Left ventricle myocardium inferior (tissue), 1 donor: ENCODE data around the gene GFRA1. TPM values are rescaled to one million over a fixed set of nuclear protein-coding genes. Genes with fewer than 3 reads are reported as not detected.

Source experiments
- DNase-seq: peaks from one replicate; pipeline ENCODE4 v3.0.0-alpha.2; 2020
- H3K27ac ChIP-seq: fragments of 200-600 bp; replicated peaks from 2 replicates; pipeline ENCODE4 v1.8.0; 2021
- H3K27me3 ChIP-seq: fragments of 200-600 bp; 2 replicates; pipeline ENCODE4 v1.8.0; 2021; ENCODE audit warnings: low read depth
- H3K36me3 ChIP-seq: fragments of 200-600 bp; 2 replicates; pipeline ENCODE4 v1.8.0; 2021
- H3K4me1 ChIP-seq: fragments of 200-600 bp; 2 replicates; pipeline ENCODE4 v1.8.0; 2021
- H3K4me3 ChIP-seq: fragments of 200-600 bp; 2 replicates; pipeline ENCODE4 v1.8.0; 2021; ENCODE audit warnings: mild to moderate bottlenecking, moderate library complexity
- H3K9me3 ChIP-seq: fragments of 200-600 bp; replicated peaks from 2 replicates; pipeline ENCODE4 v1.8.0; 2021
- CTCF ChIP-seq: fragments of 200-600 bp; IDR thresholded peaks from 2 replicates; pipeline ENCODE4 v1.8.0; 2021; ENCODE audit warnings: antibody characterized with exemption, mild to moderate bottlenecking, borderline replicate concordance
- intact Hi-C: fragments of 100-400 bp; cut with micrococcal nuclease; formaldehyde crosslinking; loops from one replicate; pipeline ENCODE4 v1.11.0; 2022
- total RNA-seq: library from RNA; stranded (reverse); fragmentation: NEBNext Ultra II Directional; extraction: Animal tissue kit (Norgen Biotek cat#: 25700); gene quantifications from one replicate; pipeline ENCODE4 v1.2.1, GENCODE V29; 2021
- donor health status: DM: no; HTN: yes; CAD: no; lungs with severe emphysema.

Gene GFRA1
- total RNA-seq, 1 donor from 2014 or later = 5.1 TPM

GRCh38 chr10:116163333-116164131, 109.5 kb downstream of the GFRA1 start:
- DNase-seq = no peak
- H3K4me3 ChIP-seq = no peak overlapping the region
- no peaks in the 10 kb centered on the region for H3K27me3 ChIP-seq
- no peak overlapping the region for H3K27ac ChIP-seq
- no peaks in the 10 kb centered on the region for H3K4me1 ChIP-seq
- H3K9me3 ChIP-seq = no peaks in the 10 kb centered on the region
- TF ChIP-seq CTCF = no peak
- intact Hi-C loops = no loop called here
- H3K36me3 ChIP-seq = no peaks in the 10 kb centered on the region

DNA sequence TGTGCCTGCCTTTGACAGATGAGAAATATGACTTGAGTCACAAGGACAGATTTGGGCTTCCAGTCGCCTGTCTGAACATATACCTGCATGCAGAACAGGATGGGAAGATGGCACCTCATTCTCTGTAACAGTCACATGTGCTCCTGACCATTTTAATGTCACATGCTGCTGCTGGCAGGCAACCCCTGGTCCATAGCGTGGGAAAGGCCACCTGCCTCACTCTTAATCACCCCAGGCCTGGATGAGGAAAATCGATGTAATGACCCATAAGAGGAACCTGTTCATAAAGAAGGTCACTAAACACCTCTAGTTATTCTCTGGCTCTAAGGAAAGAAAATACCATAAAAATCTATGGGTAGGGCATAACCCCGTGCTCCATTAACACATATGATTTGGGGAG, 110.2 kb downstream of the GFRA1 start:
- H3K27me3 ChIP-seq = no peaks in the 10 kb centered on the region
- no peak for DNase-seq
- no peaks in the 10 kb centered on the region for H3K4me1 ChIP-seq
- no peak overlapping the region for H3K4me3 ChIP-seq
- TF ChIP-seq CTCF = no peak
- intact Hi-C loops = no loop called here
- no peaks in the 10 kb centered on the region for H3K36me3 ChIP-seq
- H3K9me3 ChIP-seq = no peaks in the 10 kb centered on the region
- no peak overlapping the region for H3K27ac ChIP-seq

DNA sequence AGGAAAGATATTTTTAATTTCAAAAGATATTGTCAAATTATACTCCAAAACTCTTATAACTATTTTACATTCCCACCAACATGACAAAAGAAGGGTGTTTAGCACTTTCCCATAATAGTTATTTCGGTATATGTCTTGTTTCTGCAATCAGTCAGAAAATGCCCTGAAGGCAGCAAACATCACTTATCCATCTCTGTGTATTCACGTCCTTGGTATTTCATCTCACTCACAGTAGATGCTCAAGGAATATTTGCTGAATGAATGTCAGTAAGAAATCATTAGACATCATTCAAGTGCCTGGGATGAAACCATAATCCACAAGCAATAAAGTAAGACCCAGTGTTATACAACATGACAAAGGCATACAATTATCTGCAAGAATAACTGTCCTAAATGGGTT, 112.7 kb downstream of the GFRA1 start:
- no peak for TF ChIP-seq CTCF

DNA sequence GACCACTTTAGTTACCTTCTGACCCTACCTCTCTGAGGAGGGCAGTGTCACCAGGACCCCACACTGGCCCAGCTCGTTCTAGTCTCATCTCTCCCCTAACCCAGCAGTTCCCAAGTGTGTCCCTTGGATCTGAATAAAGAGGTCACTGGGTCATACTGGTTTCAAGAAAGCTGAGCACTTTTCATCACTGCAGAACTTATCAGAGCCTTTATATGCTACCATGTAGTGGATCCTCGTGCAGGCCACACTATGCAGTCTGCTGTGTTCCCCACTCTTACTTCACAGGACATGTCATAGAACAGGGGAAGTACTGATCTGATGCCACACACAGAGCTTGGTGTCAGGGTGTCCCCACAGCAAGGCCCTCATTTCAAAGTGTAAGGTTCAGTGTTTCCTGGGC, 113.8 kb downstream of the GFRA1 start:
- Histone ChIP-seq H3K4me1 (no peaks in the 10 kb centered on the region), H3K27ac (no peak overlapping the region), H3K4me3 (no peak overlapping the region), H3K36me3 (no peaks in the 10 kb centered on the region), H3K27me3 (no peaks in the 10 kb centered on the region), H3K9me3 (no peaks in the 10 kb centered on the region)
- TF ChIP-seq CTCF = no peak
- DNase-seq = no peak
- intact Hi-C loops = no loop called here

More for the DNA sequence above, 112.7 kb downstream of the GFRA1 start:
- Histone ChIP-seq H3K36me3 (no peaks in the 10 kb centered on the region), H3K27ac (no peak overlapping the region), H3K4me3 (no peak overlapping the region), H3K4me1 (no peaks in the 10 kb centered on the region), H3K9me3 (no peaks in the 10 kb centered on the region), H3K27me3 (no peaks in the 10 kb centered on the region)
- DNase-seq = no peak
- intact Hi-C loops = no loop called here

GRCh38 chr10:116158036-116158435, 115.0 kb downstream of the GFRA1 start:
- Histone ChIP-seq H3K27ac (no peak overlapping the region), H3K36me3 (no peaks in the 10 kb centered on the region), H3K4me1 (no peaks in the 10 kb centered on the region), H3K27me3 (peaks cover 5% of the 10 kb centered on the region), H3K4me3 (no peak overlapping the region), H3K9me3 (no peaks in the 10 kb centered on the region)
- intact Hi-C loops = no loop called here
- DNase-seq = no peak
- no peak for TF ChIP-seq CTCF
